Islet precursor cell (in vitro differentiated cells): ENCODE data around the gene GOLGA5.
"Not testable (repeated sequence)": the region's sequence is repeated elsewhere in the genome, so short reads cannot be mapped to it uniquely, and the experiment has no call there.

Experiments used
- DNase-seq: peaks from one replicate; pipeline ENCODE4 v3.0.0-alpha.2; 2018

The GOLGA5 gene

DNA sequence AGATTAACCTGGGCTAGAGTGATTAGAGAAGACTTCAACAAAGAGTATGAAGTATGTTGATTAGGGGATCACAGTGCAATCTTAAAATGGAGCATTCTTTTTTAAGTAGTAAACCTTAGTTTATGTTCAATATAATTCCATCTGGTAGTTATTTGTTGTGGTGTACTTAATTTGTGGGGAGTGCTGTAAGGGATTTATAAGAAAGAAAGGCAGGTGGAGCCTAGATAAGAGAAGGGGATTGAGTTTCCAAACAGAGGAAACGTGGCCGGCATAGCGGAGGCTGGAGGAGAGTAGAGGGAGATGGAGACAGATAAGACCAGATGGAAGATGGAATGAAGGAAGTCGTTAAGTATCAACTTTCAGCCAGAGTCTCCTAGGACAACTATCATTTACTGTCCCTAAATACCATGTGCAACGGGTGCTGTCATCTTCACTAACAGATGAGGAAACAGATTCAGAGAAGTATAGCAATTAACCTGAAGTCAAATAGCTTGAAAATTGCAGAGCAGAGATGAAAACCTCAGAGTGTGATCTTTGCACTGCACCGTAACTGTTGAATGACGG lies 38.1 kb downstream of the GOLGA5 start:
- DNase-seq: no peak

DNA sequence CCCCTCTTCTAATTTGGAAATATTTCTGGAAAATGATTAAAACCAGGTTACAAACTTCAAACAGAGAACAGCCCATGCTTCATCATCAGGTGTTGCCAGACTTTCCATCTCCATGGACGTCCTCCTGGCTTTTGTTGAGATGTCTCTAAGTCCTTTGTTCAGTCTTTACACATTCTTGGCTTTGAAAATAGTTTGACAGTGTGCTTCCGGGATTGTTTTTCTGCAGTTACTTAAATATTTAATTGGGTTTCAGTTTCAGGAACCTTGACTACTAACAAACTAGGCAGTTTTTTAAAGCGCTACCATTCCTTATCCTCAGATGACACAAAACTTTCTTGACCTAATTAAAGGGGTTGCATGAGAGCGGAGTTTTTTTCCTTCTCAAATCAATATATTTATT lies 47.8 kb downstream of the GOLGA5 start:
- no peak for DNase-seq

DNA sequence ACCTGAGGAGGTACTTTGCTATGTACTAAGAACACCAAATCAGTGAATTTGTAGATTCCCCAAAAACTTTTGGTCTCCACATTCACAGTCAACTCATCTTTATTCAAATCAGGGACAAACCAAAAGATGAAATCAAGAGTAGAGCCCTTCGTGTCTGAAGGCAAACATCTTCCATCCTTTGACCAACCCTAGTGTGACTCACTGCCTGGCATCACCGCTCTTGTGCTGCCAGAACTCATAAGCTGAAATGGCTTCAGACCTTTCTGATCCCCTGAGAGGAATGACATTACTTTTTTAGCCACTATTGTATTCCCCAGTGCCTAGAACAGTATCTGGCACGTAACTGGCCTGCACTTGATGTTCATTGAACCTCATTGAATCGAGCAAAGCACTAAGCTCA lies 50.1 kb downstream of the GOLGA5 start:
- DNase-seq: no peak

DNA sequence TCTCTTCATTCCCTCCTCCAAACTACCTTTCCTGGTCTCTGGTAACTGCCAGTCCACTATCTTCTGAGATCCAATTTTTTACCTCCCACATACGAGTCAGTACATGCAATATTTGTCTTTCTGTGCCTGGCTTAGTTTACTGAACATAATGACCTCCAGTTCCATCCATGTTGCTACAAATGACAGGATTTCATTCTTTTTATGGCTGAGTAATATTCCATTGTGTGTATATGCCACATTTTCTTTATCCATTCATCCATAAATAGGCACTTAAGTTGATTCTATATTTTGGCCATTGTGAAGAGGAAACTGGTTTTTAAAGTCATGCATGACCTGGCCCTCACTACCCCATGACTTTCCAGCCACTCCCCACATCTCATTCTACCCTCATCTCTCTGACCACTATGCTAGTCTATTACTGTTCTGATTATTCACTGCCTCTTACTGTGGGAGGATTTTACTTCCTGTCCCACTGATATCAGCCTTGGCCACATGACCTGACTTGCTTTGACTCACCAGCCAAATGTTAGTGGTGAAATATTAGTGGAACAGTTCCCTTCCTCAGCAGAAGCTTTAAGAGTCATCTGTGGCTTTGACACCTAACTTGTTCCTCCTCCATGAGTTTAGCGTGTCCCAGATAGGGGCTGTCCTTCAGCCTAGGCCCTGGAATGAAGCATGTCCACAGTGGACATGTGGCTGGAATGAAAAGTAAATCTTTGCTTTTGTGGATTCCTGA lies 52.2 kb downstream of the GOLGA5 start:
- DNase-seq: no peak

DNA sequence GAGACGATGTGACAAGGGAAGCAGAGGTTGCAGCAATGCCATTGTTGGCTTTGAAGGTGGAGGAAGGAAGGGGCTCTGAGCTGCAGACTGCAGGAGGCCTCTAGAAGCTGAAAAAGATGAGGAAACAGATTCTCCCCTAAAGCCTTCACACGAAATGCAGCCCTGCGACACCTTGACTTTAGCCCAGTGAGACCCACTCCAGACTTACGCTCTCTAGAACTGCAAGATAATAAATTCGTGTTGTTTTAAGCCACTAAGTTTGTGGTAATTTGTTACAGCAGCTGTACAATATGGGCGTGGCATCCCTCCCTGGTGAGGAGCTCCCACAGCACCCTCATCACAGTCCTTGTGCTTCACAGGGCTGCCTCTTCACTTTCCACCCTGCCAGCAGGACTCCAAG lies 53.2 kb downstream of the GOLGA5 start:
- no peak for DNase-seq

DNA sequence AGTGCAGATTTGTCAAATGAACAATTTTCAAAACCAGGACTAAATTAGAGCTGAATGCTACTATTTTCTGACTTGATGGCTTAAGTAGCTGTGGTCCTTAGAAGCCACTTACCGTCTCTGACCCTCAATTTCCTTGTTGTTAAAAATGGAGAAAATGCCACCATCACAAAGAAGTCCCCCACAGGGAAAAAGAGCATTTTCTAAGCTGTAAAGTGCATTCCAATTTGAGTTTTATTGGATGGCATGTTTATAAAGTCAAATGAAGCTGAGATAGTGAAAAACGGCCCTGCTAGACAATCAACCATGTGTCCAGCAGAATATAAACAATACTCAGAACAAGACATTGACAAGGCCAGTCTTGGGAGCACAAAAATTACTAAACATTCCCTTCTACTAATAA lies 53.6 kb downstream of the GOLGA5 start:
- DNase-seq: no peak

DNA sequence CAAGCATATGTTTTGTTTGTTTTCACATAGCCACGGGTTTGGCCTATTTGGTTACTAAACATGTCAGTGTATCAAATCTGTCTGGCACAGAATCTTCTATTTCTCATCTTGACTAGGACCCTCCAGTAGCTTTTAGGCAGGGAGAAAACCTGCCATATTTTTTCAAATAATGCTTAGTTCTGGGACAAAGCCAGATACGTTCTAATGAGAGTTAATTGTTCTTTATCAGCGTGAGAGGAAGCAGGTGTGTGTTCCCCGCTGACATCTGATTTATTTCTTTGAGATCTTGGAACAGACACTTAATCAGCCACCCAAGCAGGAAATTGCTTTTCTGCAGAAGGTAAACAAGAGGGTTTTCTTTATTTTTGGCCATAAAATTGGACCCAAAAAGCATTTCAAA lies 54.8 kb downstream of the GOLGA5 start:
- no peak for DNase-seq

DNA sequence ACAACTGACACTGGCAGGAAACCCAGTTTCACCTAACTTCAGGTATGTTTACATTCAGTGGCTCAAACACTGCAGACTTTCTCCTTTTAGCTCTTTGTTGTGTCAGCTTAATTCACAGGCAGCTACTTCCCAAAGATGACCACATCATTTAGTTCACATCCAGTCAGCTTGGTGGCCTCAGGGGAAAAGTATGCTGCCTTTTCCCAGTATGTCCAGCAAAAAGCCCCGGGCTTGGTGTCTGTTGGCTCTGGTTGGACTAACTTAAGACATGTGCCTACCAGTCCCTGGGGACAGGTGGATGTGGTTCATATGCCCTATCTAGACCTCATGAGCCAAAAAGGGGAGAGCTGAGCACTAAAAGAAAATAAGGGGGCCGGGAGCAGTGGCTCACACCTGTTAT lies 56.4 kb downstream of the GOLGA5 start:
- no peak for DNase-seq

DNA sequence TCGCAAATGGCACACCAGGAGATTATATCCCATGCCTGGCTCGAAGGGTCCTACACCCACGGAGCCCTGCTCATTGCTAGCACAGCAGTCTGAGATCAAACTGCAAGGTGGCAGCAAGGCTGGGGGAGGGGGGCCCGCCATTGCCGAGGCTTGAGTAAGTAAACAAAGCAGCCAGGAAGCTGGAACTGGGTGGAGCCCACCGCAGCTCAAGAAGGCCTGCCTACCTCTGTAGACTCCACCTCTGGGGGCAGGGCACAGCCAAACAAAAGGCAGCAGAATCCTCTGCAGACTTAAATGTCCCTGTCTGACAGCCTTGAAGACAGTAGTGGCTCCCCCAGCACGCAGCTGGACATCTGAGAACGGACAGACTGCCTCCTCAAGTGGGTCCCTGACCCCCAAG lies 59.0 kb downstream of the GOLGA5 start:
- DNase-seq: not testable (repeated sequence)

DNA sequence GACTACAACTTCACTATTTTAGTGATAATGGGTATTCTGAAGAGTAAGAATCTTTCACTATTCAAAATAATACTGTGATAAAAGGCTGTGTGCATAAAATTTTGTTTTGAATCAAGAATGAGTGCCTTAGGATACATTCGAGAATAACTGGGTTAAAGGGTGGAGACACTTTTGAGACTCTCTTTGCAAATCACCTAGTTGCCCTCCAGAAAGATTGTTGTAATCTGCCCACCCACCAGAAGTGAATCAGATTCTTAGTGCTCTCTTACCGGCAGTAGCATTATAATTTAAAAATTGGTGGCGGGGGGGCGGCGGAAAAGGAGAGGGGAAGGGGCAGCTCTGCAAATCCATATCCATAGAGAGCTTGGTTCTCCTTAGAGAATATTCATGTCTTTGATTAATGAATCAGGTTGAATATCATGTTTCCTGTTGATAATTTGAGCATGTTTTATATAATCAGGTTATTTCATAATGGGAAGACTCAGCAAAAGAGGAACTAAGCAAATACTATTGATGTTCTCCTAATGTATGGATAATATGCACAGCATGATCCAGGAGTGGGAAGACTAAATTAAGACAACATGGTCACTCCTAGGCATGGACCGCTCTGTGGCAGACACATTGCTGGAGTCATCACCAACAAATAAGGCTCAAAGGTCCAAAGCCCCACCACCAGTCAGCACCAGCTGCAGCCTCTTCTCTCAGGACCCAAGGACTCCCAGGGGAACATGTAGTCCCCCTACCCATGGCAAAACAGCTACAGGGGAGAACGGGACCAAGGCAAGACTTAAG lies 66.1 kb downstream of the GOLGA5 start:
- no peak for DNase-seq

DNA sequence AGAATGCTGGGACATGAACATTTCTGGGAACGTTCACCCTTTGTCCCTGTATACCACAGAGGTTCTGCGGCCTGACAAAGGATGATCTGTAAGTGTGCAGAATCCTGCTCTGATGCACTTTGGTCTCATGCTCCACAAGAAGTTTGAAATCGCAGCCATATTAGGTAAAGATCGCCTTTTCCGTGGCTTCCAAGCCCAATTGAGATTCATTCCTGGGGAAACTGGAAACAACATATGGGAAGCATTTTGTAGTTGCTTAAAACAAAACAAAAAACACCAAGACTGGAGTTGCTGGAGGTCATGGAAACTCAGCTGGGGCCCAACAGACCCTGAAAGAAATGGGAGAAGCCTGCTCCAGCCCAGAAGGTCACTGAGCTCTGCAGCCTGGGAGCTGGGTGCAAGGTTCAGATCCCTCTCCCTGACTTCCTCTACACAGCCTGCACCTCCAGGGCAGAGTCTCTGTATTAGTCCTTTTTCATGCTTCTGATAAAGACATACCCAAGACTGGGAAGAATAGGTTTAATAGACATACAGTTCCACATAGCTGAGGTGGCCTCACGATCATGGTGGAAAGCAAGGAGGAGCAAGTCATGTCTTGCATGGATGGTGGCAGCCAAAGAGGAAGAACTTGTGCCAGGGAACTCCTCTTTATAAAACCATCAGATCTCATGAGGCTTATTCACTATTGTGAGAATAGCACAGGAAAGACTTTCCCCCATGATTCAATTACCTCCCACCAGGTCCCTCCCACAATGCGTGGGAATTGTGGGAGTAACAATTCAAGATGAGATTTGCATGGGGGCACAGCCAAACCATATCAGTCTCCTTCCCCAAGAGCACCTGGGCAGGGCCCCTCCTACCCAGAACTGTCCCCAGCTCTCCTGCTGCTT lies 68.0 kb downstream of the GOLGA5 start:
- no peak for DNase-seq

DNA sequence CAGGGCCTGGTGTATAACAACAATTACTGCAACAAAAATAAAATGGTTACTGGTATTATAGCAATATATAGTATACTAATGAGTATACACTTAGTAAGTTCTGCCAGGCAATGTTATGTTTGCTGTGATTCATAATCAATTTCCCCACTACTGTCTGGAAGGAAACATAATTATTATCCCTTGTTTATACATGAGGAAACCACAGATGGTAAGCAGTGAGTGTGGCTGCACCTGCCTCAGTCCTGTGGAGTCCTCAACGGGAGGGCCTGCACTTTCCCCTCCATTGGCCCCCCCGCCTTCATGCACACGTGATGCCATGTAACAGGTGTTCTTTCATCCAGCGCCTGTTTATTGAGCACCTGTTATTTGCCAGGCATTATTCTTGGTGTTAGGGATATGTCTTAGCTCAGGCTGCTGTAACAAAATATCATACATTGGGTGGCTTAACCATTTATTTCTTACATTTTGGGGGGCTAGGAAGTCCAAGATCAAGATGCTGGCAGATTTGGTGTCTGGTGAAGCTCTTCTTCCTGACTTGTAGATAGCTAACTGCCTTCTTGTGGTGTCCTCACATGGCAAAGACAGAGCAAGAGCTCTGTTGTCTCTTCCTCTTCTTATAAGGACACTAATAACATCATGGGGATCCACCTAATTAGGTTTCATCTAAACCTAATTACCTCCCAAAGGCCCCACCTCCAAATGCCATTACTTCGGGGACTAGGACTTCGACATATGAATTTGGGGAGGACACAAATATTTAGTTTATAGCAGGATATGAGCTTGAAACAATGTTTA lies 69.4 kb downstream of the GOLGA5 start:
- DNase-seq: no peak

DNA sequence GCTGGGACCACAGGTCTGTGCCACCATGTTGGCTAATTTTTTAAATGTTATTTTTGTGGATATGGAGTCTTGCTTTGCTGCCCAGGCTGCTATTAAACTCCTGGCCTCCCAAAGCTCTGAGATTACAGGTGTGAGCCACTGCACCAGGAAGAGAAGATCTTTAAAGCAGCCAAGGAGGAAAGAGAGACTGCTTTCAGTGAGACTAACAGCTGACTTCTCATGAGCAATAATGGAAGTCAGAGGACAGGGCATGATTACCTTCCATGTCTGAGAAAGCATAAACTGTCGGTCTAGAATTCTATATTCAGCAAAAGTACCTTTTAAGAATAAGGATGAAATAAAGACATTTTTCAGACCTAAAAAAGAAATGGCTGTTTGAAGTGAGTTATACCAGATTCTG lies 71.6 kb downstream of the GOLGA5 start:
- DNase-seq: no peak

DNA sequence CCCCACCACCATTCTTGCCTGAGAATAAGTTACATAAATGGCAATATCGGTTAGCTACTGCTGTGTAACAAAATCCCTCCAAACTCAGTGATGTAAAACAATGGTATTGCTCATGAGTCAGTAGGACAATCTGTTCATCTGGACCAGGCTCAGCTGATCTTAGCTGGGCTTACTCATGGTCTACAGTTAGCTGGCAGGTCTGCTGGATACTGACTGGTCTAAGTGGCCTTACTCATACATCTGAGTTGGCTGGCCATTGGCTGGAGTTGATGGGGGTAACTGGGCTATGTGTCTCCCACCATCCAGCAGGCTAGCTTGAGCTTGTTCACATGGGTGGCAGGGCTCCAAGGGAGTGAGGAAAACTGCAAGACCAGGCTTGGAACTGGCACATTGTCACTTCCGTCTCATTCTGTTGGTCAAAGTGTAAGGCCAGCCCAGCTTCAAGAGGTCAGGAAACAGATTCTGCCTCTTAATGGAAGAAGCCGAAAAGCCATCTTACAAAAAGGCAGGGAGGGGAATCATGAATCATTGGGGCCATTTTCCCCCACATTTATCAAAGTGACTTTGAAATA lies 72.2 kb downstream of the GOLGA5 start:
- DNase-seq: no peak

DNA sequence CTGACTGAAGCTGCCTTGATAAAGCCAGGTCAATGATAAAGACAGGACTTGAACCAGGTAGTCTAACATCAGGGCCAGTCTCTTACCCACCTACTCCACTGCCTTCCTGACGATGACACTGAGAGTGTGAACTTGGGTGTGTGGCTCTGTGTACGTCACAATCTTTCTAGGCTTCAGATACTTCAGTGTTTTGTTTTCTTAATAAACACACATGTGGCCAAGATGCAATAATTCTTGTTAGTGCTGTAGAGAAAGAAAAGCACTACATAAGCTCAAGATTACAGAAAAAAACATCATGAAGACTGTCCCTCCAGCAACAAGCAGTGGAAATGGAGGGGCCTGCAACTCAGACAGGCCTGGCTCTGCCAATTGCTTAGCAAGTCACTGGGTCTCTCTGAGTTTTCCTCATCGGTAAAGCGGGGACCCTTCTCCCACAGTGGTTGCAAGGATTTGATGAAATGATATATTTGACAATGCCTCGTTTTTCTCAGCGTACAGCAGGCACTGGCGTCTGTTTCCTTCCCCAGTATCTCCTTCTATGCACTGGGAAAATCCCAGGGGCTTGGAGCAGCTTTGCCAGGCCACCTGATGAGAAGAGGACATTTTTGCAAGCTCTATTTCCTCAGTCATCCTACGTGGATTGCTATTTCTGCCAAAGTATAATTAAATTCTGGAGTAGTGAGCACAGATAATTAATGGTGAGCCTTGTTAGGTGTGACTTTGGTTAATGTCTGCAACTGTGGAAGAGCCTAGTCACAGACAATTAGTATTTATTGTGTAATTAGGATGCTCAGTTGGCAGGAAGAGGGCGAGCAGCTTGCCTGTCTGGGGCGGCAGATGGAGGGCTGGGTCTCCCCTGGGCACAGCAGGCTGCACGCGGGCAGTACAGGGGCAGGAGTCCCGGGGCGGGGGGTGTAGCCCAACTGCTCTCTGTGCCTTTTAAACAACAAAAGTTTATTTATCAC lies 73.1 kb downstream of the GOLGA5 start:
- DNase-seq: no peak

DNA sequence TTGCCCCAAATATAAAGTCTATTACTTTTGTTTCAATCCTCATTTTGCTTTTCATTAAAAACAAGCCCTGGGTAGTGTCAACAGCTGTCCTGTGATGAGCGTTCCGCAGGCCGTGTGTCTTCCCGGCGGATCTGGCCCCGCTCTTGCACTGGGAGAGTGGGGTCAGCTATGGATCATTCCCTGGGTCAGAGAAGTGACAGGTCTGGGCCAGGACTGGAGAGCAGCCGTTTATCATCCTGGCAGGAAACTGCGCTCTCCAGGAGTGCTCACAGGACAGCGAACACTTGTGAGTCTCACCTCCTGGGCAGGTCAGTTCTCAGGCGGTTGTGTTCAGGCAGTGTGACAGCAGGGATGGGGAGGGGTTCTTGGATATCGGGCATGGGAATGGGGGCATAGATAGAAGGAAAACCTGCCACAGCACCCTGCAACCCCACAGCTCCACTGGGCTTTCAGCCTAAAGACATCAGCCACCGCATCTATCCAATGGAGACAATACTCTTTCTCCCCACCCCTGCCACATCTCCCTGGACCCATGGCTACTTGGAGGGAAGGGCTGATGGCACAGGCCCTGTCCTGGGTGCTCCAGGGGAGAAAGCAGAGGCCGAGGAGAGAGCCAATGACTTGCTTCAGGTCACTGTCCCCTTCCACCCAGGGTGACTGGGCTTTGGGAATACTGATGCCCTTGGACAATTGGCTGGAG lies 81.0 kb downstream of the GOLGA5 start:
- no peak for DNase-seq

DNA sequence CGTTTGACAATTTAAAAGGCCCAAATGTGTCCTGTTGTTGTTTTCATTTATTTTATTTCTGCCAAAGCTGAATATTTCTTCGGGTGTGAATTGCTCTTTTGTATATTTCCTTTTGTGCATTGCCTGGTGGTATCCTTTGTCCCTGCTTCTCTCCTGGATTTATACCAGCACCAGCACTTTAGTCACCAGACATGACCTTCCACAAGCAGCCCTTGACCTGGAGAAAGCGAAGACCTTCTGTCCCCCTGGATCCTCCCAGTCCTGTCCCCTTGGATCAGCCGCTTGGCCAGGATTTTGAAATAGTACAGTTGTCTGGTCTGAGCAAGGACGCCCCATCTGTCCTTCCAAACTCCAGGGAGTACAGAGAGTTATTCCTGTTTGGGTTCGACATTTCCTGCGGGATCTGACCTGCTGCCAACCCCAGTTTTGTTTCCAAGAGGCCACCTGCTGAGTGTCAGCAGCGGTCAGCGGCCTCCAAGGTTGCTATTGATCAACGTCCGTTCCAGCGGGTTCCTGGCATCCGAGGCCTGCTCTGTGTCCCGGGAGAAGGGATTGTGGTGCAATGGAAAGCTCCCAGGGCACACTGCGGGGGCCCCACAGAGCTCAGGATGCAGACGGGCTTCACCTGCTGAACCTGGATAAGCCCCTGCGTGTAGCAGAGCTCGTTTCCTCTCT lies 83.8 kb downstream of the GOLGA5 start:
- no peak for DNase-seq

DNA sequence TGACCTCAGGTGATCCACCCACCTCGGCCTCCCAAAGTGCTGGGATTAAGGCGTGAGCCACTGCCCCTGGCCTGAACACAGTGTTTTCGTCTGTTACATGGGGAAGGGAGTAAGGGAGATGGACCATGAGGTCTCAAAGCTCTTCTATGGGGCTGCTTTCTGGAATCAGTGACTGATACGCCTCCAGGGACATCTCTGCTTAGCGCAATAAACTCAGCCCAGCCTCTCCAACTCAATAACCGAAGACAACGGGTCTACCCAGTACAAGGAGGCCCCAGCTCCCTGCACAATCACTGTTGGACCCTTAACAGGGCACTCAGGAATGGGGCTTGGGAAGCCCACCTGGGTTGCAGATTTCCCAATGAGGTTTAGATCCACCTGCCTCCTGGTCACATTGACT lies 86.2 kb downstream of the GOLGA5 start:
- no peak for DNase-seq

DNA sequence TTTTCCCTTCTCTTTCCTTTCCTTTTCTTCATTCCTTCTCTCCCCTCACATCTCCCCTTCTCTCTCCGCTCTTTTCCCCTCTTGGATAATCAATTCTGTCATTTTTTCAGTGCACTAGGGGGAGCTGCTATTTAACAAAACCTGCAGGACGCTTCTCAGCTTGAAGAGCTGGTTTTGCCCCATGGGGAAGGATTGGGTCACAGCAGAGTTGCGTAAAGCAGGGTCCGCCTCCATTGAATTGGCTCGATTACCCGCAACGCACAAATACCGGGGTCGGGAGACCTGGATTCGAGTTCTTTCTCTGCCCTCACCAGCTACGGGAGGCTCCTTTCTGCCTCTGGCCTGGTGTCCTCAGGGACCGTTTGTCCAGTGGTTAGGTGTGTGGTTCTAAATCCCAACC lies 86.7 kb downstream of the GOLGA5 start:
- no peak for DNase-seq

DNA sequence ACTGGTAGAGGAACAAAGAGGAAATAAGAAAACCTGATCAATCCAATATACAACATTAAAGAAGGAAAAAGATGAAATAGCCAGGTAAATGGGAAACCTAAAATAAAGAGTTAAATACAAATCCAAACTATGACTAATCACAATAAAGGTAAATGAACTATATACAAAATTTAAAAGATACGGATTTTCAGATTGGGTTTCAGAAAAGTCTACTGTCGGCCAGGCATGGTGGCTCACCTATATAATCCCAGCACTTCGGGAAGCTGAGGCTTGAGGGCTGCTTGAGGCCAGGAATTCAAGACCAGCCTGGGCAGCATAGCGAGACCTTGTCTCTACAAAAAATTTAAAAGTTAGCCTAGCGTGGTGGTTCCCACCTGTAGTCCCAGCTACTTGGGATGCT lies 89.0 kb downstream of the GOLGA5 start:
- DNase-seq: no peak
